ENCODE measurements around the gene GATAD1.

Gene GATAD1

GRCh38 chr7:92485267-92485892, 38.1 kb downstream of the GATAD1 start:
- DNase-seq, result no peak

DNA sequence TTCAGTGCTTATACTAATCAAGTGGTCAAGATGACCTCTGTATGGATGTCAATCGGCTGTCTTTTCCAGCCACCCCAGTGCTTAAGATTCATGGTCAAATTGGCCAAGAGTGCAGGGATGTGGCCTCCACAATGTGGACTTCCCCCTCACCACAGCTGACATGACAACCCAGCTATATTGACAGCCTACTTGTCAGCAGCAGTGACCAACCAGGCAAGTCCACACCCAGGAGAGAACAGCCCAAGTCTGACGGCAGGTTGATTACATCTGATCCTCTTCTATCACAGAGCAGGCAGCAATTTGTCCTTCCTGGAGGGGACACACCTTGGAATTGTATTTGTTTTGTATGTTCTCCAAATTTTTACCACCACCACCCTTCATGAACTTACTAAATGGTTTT, 38.7 kb downstream of the GATAD1 start:
- DNase-seq, result no peak

DNA sequence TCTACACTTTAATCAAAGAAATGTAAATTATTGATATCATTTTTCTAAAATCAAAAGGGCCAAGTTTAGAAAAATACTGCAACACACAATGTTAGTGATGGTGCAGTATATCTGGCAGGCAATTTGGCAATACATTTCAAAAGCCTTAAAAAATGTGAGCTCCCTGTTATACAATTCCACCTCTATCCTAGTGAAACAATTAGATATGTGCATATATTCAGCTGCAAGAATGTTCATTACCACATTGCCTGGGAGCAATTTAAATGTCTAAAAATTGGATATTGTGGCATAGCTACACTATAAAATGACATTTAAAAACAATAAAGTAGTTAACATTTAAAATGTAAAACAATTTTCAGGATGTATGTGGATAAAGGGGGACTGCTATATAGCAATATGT, 40.5 kb downstream of the GATAD1 start:
- DNase-seq, result no peak

- no peak for DNase-seq
These were observed 42.4 kb downstream of the GATAD1 start for GRCh38 chr7:92489634-92490033.

- DNase-seq, result no peak
These were observed 49.6 kb downstream of the GATAD1 start for GRCh38 chr7:92496876-92497275.

DNA sequence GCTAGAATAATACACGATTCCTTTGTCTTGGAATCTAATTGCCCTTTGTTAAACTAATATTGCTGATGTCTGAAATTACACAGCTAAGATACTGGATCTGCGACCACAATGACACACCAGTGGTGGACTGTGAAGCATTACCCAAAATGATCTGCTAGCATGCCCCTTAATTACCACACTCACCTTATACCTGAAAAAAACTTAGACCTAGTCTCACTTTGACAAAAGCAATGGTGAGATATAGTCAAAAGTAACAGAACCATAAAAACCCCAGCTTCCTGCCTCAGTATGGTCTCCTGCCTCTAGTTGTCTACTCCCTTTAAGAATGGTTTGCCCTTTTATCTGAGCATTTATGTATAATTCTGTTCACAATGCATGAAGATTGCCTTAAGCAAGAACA, 51.3 kb downstream of the GATAD1 start:
- no peak for DNase-seq

DNA sequence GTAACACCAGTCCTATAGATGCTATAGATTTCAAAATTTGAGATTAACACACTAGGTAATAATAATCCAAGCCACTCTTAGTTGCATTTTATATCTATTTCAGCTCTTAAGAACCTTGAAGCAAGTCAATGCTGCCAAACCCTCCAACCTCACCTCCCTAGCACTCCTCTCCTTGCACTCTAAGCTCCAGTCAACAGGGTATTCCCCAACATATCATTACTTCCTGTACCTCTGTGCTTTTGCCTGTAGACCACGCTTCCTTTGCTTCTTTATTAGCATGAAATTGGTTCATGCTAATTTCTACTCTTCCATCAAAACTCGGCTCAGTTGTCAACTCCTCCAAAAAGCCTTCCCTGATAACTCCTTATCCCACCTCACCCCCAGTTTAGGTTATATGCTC, 56.5 kb downstream of the GATAD1 start:
- DNase-seq, result no peak

DNA sequence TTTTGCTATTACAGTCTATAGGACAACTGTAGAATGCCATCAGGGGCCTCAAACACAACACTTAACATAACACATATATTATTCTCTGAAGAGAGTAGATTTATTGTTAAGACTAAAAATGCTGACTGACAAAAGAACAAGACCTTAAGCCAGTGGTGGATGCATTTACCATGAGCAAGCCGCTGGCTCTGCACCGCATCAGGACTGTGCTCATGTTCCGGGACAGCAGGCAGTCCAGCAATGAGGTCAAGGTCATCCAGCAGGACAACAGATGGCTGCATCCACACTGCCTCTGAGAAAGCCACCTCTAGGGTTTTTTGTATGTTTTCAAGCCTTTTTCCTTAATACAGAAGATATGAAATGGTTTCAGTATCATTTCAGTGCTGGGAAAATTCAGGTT, 57.3 kb downstream of the GATAD1 start:
- no peak for DNase-seq

DNA sequence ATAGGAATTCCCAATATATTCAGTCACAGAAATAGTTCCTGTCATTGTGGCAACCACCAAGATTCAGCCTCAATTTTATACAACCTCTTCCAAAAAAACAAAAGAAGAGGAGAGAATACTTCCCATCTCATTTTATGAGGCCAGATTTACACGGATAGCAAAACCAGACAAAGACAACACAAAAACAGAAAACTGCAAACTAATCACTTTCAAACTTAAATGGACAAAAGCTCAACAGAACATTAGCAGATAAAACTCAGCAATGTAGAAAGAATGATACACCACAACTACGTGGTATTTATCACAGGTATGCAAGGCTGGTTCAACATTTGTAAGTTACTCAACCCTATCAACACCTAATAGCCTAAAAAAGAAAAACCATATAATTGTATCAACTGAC, 59.1 kb downstream of the GATAD1 start:
- no peak for DNase-seq

DNA sequence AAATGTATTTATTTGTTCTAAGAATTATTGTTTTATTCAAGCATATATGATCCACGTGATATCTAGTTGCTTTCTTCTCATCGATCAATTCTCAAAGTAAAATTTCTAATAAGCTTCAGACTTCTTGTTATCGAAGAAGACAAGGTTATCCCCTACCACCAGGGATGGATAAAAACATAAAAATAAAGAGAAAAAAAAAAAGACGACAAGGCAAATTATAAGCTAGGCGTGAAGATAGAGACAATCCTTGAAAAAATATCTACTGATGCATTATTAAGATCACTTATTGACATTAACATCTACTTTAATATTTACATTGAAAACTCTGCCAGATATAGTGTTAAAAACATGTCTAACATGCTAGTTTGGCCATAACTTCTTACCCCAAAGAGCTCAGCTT, 61.7 kb downstream of the GATAD1 start:
- no peak for DNase-seq

Data from stimulated activated CD4-positive, alpha-beta T cell treated with anti-CD3 and anti-CD28 coated beads, Interleukin-1b, Interleukin-23, amount 100 ng/mL, for 48 hours (primary cell).